Right hindlimb (tissue), 1 donor: ENCODE measurements around the gene FSTL5.
"Not testable (repeated sequence)": the region's sequence is repeated elsewhere in the genome, so short reads cannot be mapped to it uniquely, and the experiment has no call there.

Experiments
- DNase-seq: peaks from one replicate; pipeline ENCODE4 v3.0.0-alpha.2; 2018

Gene FSTL5

GRCh38 chr4:161828061-161828460 is 335.7 kb downstream of the FSTL5 start:
- DNase-seq = no peak

GRCh38 chr4:161827013-161827412 is 336.8 kb downstream of the FSTL5 start:
- no peak for DNase-seq

GRCh38 chr4:161823450-161823849 is 340.4 kb downstream of the FSTL5 start:
- DNase-seq = no peak

GRCh38 chr4:161822174-161822573 is 341.6 kb downstream of the FSTL5 start:
- no peak for DNase-seq

- no peak for DNase-seq
These were observed 345.9 kb downstream of the FSTL5 start for GRCh38 chr4:161817914-161818313.

GRCh38 chr4:161816958-161817357 is 346.8 kb downstream of the FSTL5 start:
- no peak for DNase-seq

- DNase-seq = no peak
These were observed 348.0 kb downstream of the FSTL5 start for GRCh38 chr4:161815841-161816240.

GRCh38 chr4:161813889-161814288 is 349.9 kb downstream of the FSTL5 start:
- DNase-seq = no peak

GRCh38 chr4:161813389-161813788 is 350.4 kb downstream of the FSTL5 start:
- DNase-seq = no peak

GRCh38 chr4:161803171-161803570 is 360.6 kb downstream of the FSTL5 start:
- DNase-seq = no peak

- no peak for DNase-seq
These were observed 364.1 kb downstream of the FSTL5 start for GRCh38 chr4:161799710-161800109.

- DNase-seq = no peak
These were observed 370.8 kb downstream of the FSTL5 start for GRCh38 chr4:161792991-161793390.

- DNase-seq = no peak
These were observed 371.8 kb downstream of the FSTL5 start for GRCh38 chr4:161791796-161792556.

- no peak for DNase-seq
These were observed 396.7 kb downstream of the FSTL5 start for GRCh38 chr4:161767116-161767515.

GRCh38 chr4:161762796-161763195 is 401.0 kb downstream of the FSTL5 start:
- DNase-seq = no peak

- no peak for DNase-seq
These were observed 403.8 kb downstream of the FSTL5 start for GRCh38 chr4:161760008-161760407.

- DNase-seq = not testable (repeated sequence)
These were observed 405.4 kb downstream of the FSTL5 start for GRCh38 chr4:161758412-161758811.

- no peak for DNase-seq
These were observed 434.9 kb downstream of the FSTL5 start for GRCh38 chr4:161728929-161729328.

GRCh38 chr4:161721947-161722346 is 441.9 kb downstream of the FSTL5 start:
- DNase-seq = no peak

- no peak for DNase-seq
These were observed 446.7 kb downstream of the FSTL5 start for GRCh38 chr4:161717084-161717483.

- no peak for DNase-seq
These were observed 448.9 kb downstream of the FSTL5 start for GRCh38 chr4:161714931-161715330.

GRCh38 chr4:161714022-161714751 is 449.6 kb downstream of the FSTL5 start:
- DNase-seq = no peak

GRCh38 chr4:161704653-161705052 is 459.1 kb downstream of the FSTL5 start:
- DNase-seq = no peak

- DNase-seq = no peak
These were observed 459.8 kb downstream of the FSTL5 start for GRCh38 chr4:161704040-161704439.
